RWPE1 (cell line): ENCODE results near the gene TPM4.
A peak's percentile ranks its signal among the peaks of the same experiment; 100 is the strongest.

Experiments used
- CTCF ChIA-PET: fragments of 350-600 bp; sonication (Branson Sonifier 250); formaldehyde crosslinking; extraction: SDS; loops from one replicate; lab custom pipeline; 2021; lab: Yijun Ruan, JAX
- POLR2A ChIA-PET: fragments of 400-600 bp; formaldehyde crosslinking; extraction: SDS; loops from one replicate; lab custom pipeline; 2020; ENCODE audit warnings: antibody characterized with exemption; ENCODE audit not compliant: low non-redundant PET; lab: Yijun Ruan, JAX
- DNase-seq: peaks from one replicate; pipeline ENCODE4 v3.0.0; 2012; ENCODE audit warnings: low spot score
- H3K27ac ChIP-seq: fragments of 450-650 bp; 2 replicates; pipeline ENCODE4 v1.5.1; 2017
- TF ChIP-seq, protein P1 (sequence below): fragments of 450-650 bp; conservative IDR thresholded peaks from 2 replicates; pipeline ENCODE4 v1.5.1; 2017; ENCODE audit warnings: low read depth, mild to moderate bottlenecking

The TPM4 gene

DNA sequence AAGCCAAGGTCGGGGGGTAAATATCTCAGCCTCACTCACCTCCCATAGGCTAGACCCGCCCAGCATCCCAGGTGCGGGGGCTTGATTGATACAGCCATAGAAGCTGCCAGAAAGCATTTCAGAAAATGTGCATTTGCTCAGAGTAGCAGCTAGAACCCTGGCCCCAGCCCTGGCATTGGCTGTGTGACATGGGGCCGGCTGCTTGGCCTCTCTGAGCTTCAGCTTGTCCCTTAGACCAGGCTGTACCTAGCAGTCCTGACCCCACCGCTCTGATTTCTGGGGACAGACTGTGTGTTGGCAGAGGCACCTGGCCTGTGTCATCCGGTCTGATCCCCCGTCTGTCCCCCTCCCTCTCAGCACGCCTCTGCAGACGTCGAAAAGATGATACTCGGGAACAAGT is 50.8 kb downstream of the TPM4 start:
- CTCF ChIA-PET = interaction anchor here (0.5 to 1.2 kb wide), 3 partner anchors 16 to 461 kb away, joined by 3 to 4 read pairs (median 4); no protein-coding TSS in a partner anchor
- H3K27ac ChIP-seq = peak overlapping the region; percentile 14
- POLR2A ChIA-PET = no interaction called here
- TF ChIP-seq, protein P1, sequence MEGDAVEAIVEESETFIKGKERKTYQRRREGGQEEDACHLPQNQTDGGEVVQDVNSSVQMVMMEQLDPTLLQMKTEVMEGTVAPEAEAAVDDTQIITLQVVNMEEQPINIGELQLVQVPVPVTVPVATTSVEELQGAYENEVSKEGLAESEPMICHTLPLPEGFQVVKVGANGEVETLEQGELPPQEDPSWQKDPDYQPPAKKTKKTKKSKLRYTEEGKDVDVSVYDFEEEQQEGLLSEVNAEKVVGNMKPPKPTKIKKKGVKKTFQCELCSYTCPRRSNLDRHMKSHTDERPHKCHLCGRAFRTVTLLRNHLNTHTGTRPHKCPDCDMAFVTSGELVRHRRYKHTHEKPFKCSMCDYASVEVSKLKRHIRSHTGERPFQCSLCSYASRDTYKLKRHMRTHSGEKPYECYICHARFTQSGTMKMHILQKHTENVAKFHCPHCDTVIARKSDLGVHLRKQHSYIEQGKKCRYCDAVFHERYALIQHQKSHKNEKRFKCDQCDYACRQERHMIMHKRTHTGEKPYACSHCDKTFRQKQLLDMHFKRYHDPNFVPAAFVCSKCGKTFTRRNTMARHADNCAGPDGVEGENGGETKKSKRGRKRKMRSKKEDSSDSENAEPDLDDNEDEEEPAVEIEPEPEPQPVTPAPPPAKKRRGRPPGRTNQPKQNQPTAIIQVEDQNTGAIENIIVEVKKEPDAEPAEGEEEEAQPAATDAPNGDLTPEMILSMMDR = no peak
- DNase-seq = no peak

DNA sequence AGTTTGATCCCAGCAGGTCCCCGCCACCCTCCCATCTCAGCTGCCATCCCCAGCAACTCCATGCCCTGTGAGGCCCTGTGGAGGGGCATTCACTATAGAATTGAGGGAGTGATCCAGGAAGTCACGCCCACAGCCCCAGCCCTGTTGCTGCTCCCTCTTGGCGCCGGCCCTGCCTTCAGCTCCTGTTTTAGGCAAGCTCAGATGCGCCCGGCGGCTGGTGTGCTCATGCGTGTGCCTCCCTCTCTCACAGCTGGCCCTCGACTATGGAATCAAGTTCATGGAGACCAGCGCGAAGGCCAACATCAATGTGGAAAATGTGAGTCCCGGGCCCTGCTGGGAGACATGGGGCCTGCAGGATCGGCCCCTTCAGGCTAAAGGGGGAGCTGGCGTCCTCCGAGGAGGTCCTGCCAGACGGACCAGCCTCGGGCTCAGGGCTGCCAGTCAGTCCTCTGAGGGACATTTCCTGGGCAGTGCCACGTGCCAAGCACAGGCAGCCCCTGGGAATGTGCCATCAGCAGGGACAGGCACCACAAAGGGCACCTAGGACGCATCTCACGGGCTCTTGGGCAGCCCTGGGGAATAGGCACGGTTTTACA is 51.6 kb downstream of the TPM4 start:
- TF ChIP-seq, protein P1 = no peak
- no peak for DNase-seq
- peak overlapping the region; percentile 14; the same call in 1 of the 2 replicates for H3K27ac ChIP-seq
- ChIA-PET POLR2A (no interaction called here), CTCF (interaction anchor here (0.9 kb wide), 1 partner anchor 86 kb away, joined by 4 read pairs; no protein-coding TSS in a partner anchor)

DNA sequence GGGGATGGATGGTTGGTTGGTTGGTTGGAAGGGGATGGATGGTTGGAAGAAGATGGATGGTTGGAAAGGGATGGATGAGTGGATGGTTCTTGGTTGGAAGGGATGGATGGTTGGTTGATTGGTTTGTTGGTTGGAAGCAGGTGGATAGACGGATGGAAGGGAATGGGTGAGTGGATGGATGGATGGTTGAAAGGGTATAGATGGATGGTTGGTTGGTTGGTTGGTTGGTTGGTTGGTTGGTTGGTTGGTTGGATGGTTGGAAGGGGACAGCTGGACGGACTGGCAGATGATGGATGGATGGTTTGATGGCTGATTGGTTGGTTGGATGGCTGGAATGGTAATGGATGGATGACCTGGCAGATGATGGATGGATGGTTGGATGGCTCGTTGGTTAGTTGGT is 55.4 kb downstream of the TPM4 start:
- no peak for DNase-seq
- POLR2A ChIA-PET = no interaction called here
- TF ChIP-seq, protein P1 = no peak
- H3K27ac ChIP-seq = no peak overlapping the region
- CTCF ChIA-PET = no interaction called here

DNA sequence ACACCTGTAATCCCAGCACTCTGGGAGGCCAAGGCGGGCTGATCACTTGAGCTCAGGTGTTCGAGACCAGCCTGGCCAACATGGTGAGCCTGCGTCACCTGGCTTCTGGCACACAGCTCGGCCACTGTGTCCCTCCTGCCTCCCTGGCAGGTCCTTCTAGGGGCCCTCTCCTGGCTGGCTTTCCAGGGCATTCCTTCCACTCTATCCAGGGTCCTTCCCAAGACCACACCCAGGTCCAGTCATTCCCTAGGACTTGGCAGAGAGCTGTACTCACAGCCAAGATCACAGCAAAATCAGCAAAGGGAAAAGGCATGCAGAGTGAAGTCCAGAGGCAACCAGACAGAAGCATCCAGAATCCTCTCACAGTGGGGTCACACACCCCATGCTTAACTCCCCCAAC is 57.5 kb downstream of the TPM4 start:
- CTCF ChIA-PET = no interaction called here
- TF ChIP-seq, protein P1 = no peak
- POLR2A ChIA-PET = interaction anchor here (0.6 kb wide), 1 partner anchor 28 kb away, joined by 11 read pairs; no protein-coding TSS in a partner anchor

DNA sequence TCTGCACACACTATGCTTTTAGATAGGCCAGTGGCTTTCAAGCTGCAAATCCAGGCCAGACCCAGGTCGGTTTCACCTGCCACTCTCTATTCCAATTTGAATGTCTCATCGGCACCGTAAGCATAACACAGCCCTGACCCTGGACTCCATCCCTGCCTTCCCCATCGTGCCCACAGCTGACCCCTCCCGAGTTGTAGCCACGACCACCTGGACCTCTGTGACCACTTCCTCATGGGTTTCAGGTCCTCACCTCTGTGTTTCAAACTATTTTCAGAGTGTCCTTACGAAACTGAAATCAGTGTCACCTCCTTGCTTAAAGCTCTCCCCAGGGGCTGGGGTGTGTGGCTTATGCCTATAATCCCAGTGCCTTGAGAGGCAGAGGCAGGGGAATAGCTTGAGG is 58.2 kb downstream of the TPM4 start:
- CTCF ChIA-PET = no interaction called here
- TF ChIP-seq, protein P1 = no peak
- H3K27ac ChIP-seq = peak overlapping the region; percentile 13; the same call in 1 of the 2 replicates
- POLR2A ChIA-PET = no interaction called here
- no peak for DNase-seq

More for the DNA sequence above, 57.5 kb downstream of the TPM4 start:
- peak overlapping the region; percentile 42 for H3K27ac ChIP-seq
- DNase-seq = no peak

DNA sequence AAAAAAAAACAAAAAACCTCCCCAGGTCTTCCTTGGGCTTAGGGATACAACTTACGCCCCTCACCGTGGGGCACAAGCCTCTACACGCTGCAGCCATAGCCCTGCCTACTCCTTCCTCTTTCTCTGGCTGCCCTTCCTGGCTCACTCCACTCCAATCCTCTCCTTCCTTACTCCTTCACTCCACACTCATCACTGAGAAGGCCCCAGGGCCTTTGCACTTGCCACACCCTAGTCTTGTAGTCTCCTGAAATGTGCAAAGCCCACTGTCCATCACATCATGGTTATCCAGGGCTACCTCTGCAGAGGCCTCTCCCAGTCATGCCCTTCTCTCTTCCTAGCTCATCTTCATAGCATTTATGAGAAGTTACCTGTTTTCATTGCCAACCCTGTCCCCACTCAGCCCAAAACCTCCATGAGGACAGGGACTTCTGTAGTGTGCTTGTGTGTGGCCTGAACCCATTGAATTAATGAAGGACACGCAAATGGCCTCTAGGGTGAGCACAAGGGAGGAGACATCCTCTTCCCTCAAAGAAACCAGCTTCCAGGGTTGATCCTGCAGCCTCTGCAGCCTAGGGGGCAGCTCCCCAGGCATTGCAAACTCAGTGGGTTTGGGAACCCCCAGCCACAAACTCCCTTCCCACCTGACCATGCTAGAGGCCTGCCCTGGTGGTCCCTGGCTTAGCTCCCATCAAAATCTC is 59.3 kb downstream of the TPM4 start:
- ChIA-PET POLR2A (no interaction called here), CTCF (no interaction called here)
- H3K27ac ChIP-seq = no peak overlapping the region
- DNase-seq = no peak
- TF ChIP-seq, protein P1 = no peak
